Subcutaneous adipose tissue (tissue), 4 donors: ENCODE results near the gene SLC28A2. TPM values are rescaled to one million over a fixed set of nuclear protein-coding genes. Genes with fewer than 3 reads are reported as not detected.

Source experiments
- CTCF ChIP-seq: fragments of 450-650 bp; IDR thresholded peaks from one replicate; pipeline ENCODE4 v1.5.1; 2016; ENCODE audit warnings: low read depth, mild to moderate bottlenecking, control low read depth, antibody characterized with exemption, moderate library complexity
- total RNA-seq, 4 donors: library from RNA; depleted of rRNA; stranded (reverse); fragments of >200 nt; gene quantifications; one replicate each; pipeline ENCODE4 v1.1.0, GENCODE V29; 2016

SLC28A2 gene
- total RNA-seq, 4 donors from 2014 or later, result not detected

- no peak for TF ChIP-seq CTCF
These were observed 36.9 kb downstream of the SLC28A2 start for GRCh38 chr15:45288947-45289346.

- no peak for TF ChIP-seq CTCF
These were observed 40.0 kb downstream of the SLC28A2 start for GRCh38 chr15:45291822-45292582.

GRCh38 chr15:45304711-45305110 is 52.7 kb downstream of the SLC28A2 start:
- TF ChIP-seq CTCF, result no peak

- TF ChIP-seq CTCF, result no peak
These were observed 54.1 kb downstream of the SLC28A2 start for GRCh38 chr15:45306105-45306504.

GRCh38 chr15:45307230-45307924 is 55.3 kb downstream of the SLC28A2 start:
- no peak for TF ChIP-seq CTCF

- no peak for TF ChIP-seq CTCF
These were observed 62.9 kb downstream of the SLC28A2 start for GRCh38 chr15:45314960-45315359.

GRCh38 chr15:45319472-45320214 is 67.6 kb downstream of the SLC28A2 start:
- TF ChIP-seq CTCF, result no peak
